Rectal smooth muscle tissue (tissue), 1 donor: ENCODE results near the gene HOXB1.
A peak's percentile ranks its signal among the peaks of the same experiment; 100 is the strongest.

Experiments used
- H3K27ac ChIP-seq: one replicate; pipeline ENCODE4 v1.7.0; 2013; ENCODE audit warnings: low read depth, low read length, inconsistent platforms
- H3K27me3 ChIP-seq: one replicate; pipeline ENCODE4 v1.7.0; 2013; ENCODE audit warnings: low read length; ENCODE audit not compliant: control insufficient read depth, insufficient read depth
- H3K36me3 ChIP-seq: one replicate; pipeline ENCODE4 v1.7.0; 2013; ENCODE audit warnings: low read length; ENCODE audit not compliant: control insufficient read depth, insufficient read depth
- H3K4me1 ChIP-seq: one replicate; pipeline ENCODE4 v1.7.0; 2013; ENCODE audit warnings: low read length; ENCODE audit not compliant: control insufficient read depth, insufficient read depth
- H3K4me3 ChIP-seq: one replicate; pipeline ENCODE4 v1.7.0; 2013; ENCODE audit warnings: low read length
- H3K9ac ChIP-seq: one replicate; pipeline ENCODE4 v1.7.0; 2013; ENCODE audit warnings: low read length

Gene HOXB1

GRCh38 chr17:48530887-48531272 is at the start of gene HOXB1:
Gene HOXB1 (minus strand): TSS chr17:48531011. CDS start chr17:48530904, 107 bp downstream.
- H3K27ac ChIP-seq = no peak within 1 kb of the TSS
- no peaks in the 10 kb centered on the region for H3K36me3 ChIP-seq
- H3K4me1 ChIP-seq = no peaks in the 10 kb centered on the region
- no peak within 1 kb of the TSS for H3K9ac ChIP-seq
- H3K4me3 ChIP-seq = no peak within 1 kb of the TSS
- peaks cover 4% of the 10 kb centered on the region for H3K27me3 ChIP-seq

GRCh38 chr17:48579760-48580554 is 49.1 kb upstream of the HOXB1 start:
- peak overlapping the region; percentile 81 for H3K4me3 ChIP-seq
- H3K4me1 ChIP-seq = peaks cover 36% of the 10 kb centered on the region
- H3K27me3 ChIP-seq = no peaks in the 10 kb centered on the region
- no peak overlapping the region for H3K9ac ChIP-seq
- H3K27ac ChIP-seq = peak overlapping the region; percentile 90
- no peaks in the 10 kb centered on the region for H3K36me3 ChIP-seq

GRCh38 chr17:48579471-48579759 is 48.6 kb upstream of the HOXB1 start:
- Histone ChIP-seq H3K4me3 (peak overlapping the region; percentile 81), H3K36me3 (no peaks in the 10 kb centered on the region), H3K9ac (no peak overlapping the region), H3K27ac (peak overlapping the region; percentile 90), H3K27me3 (no peaks in the 10 kb centered on the region), H3K4me1 (peaks cover 38% of the 10 kb centered on the region)

- no peaks in the 10 kb centered on the region for H3K27me3 ChIP-seq
- peaks cover 38% of the 10 kb centered on the region for H3K4me1 ChIP-seq
- H3K36me3 ChIP-seq = no peaks in the 10 kb centered on the region
- H3K27ac ChIP-seq = peak overlapping the region; percentile 90
- peak overlapping the region; percentile 81 for H3K4me3 ChIP-seq
- H3K9ac ChIP-seq = peak overlapping the region; percentile 49
Observed at GRCh38 chr17:48578616-48579470, 48.0 kb upstream of the HOXB1 start.

- peaks cover 38% of the 10 kb centered on the region for H3K4me1 ChIP-seq
- no peaks in the 10 kb centered on the region for H3K27me3 ChIP-seq
- H3K36me3 ChIP-seq = no peaks in the 10 kb centered on the region
- peak within 1 kb of the TSS; percentile 58 for H3K9ac ChIP-seq
- peak within 1 kb of the TSS; percentile 94 for H3K27ac ChIP-seq
- H3K4me3 ChIP-seq = peak within 1 kb of the TSS; percentile 81
Observed at GRCh38 chr17:48577946-48578615, 47.3 kb upstream of the HOXB1 start, which contains the start of gene HOXB4. Gene HOXB4 (minus strand): TSS chr17:48578350. CDS start chr17:48578319, 31 bp downstream.

GRCh38 chr17:48577330-48577945 is 46.6 kb upstream of the HOXB1 start:
- no peaks in the 10 kb centered on the region for H3K36me3 ChIP-seq
- H3K4me3 ChIP-seq = peak overlapping the region; percentile 65
- H3K4me1 ChIP-seq = peaks cover 40% of the 10 kb centered on the region
- H3K27ac ChIP-seq = peak overlapping the region; percentile 94
- H3K9ac ChIP-seq = peak overlapping the region; percentile 28
- H3K27me3 ChIP-seq = no peaks in the 10 kb centered on the region

- Histone ChIP-seq H3K27me3 (no peaks in the 10 kb centered on the region), H3K4me3 (peak overlapping the region; percentile 65), H3K36me3 (no peaks in the 10 kb centered on the region), H3K4me1 (peaks cover 47% of the 10 kb centered on the region), H3K27ac (peak overlapping the region; percentile 94), H3K9ac (peak overlapping the region; percentile 28)
Observed at GRCh38 chr17:48576479-48577309, 45.9 kb upstream of the HOXB1 start.

GRCh38 chr17:48575673-48576478 is 45.1 kb upstream of the HOXB1 start:
- Histone ChIP-seq H3K36me3 (no peaks in the 10 kb centered on the region), H3K9ac (peak overlapping the region; percentile 0), H3K27ac (peak overlapping the region; percentile 94), H3K4me1 (peaks cover 46% of the 10 kb centered on the region), H3K27me3 (no peaks in the 10 kb centered on the region), H3K4me3 (peak overlapping the region; percentile 20)

- Histone ChIP-seq H3K9ac (no peak overlapping the region), H3K27ac (peak overlapping the region; percentile 94), H3K36me3 (no peaks in the 10 kb centered on the region), H3K27me3 (no peaks in the 10 kb centered on the region), H3K4me3 (no peak overlapping the region), H3K4me1 (peaks cover 47% of the 10 kb centered on the region)
Observed at GRCh38 chr17:48575066-48575582, 44.3 kb upstream of the HOXB1 start.

- Histone ChIP-seq H3K4me1 (peaks cover 52% of the 10 kb centered on the region), H3K4me3 (no peak overlapping the region), H3K27me3 (no peaks in the 10 kb centered on the region), H3K27ac (peak overlapping the region; percentile 94), H3K9ac (no peak overlapping the region), H3K36me3 (no peaks in the 10 kb centered on the region)
Observed at GRCh38 chr17:48574505-48575065, 43.8 kb upstream of the HOXB1 start.
